ENCODE results near the gene CSNK2B. TPM values are rescaled to one million over a fixed set of nuclear protein-coding genes. Genes with fewer than 3 reads are reported as not detected.

The CSNK2B gene
- total RNA-seq, 2 experiments from 2014 or later = 230 to 245 TPM

DNA sequence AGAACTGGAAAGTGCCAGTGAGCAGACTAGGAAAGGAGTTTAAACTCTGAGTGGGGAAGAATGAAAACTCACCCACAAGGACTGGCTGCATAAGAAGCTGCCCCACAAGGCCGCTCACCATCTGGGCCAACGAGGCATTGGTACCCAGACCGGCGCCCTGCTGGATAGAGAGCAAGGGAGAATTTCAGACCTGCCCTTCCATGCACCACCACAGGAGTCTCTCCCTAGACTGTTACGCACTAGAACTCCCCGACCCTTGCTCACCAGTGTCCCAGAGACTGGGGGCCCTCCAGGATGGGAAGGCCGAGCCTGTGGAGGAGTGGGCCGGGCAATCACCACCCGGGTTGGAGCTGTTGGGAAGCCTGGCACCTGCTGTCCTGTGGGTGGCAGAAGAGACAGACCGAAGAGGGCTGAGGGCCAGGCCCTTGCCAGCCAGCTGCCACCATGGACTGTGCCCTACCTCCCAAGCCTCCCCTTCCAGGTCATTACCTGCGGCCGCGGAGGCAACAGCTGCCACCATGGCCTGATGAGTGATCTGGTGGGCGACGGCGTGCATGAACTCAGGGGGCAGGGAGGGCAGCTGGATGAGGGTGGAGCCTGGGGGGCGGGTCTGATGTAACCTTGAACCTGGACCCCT lies 21.9 kb upstream of the CSNK2B start:
- no peak overlapping the region for H3K4me2 ChIP-seq (ENCODE audit: low read length)
- no TSS peak for BruUV-seq (replicated peaks)
- intact Hi-C loops (cut with micrococcal nuclease; ENCODE audit: unreplicated experiment) = no loop called here
- CTCF ChIA-PET (ENCODE audit: unreplicated experiment) = no interaction called here
- no peaks in the 10 kb centered on the region for H3K4me1 ChIP-seq (ENCODE audit: insufficient read depth, low read length, poor library complexity, severe bottlenecking)
- no peaks in the 10 kb centered on the region for H4K20me1 ChIP-seq (ENCODE audit: insufficient read depth, low read length)
- no peaks in the 10 kb centered on the region for H3K79me2 ChIP-seq (ENCODE audit: insufficient read depth, low read depth, low read length)
- H3K9me3 ChIP-seq (ENCODE audit: low read length) = no peaks in the 10 kb centered on the region
- H3K9me2 ChIP-seq (ENCODE audit: insufficient read depth, low read length) = no peaks in the 10 kb centered on the region
- TF ChIP-seq EZH2phosphoT487 (IDR thresholded peaks at IDR 0.05; ENCODE audit: borderline replicate concordance, low read depth, low read length) = no peak
- TF ChIP-seq, protein P1, sequence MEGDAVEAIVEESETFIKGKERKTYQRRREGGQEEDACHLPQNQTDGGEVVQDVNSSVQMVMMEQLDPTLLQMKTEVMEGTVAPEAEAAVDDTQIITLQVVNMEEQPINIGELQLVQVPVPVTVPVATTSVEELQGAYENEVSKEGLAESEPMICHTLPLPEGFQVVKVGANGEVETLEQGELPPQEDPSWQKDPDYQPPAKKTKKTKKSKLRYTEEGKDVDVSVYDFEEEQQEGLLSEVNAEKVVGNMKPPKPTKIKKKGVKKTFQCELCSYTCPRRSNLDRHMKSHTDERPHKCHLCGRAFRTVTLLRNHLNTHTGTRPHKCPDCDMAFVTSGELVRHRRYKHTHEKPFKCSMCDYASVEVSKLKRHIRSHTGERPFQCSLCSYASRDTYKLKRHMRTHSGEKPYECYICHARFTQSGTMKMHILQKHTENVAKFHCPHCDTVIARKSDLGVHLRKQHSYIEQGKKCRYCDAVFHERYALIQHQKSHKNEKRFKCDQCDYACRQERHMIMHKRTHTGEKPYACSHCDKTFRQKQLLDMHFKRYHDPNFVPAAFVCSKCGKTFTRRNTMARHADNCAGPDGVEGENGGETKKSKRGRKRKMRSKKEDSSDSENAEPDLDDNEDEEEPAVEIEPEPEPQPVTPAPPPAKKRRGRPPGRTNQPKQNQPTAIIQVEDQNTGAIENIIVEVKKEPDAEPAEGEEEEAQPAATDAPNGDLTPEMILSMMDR (conservative IDR thresholded peaks at IDR 0.05; ENCODE audit: low read length) = no peak
- POLR2A ChIA-PET = interaction anchor here (1.1 to 1.2 kb wide), 2 partner anchors 17 to 64 kb away, joined by 3 to 4 read pairs; no protein-coding TSS in a partner anchor
- H2AFZ ChIP-seq (ENCODE audit: low read length) = no peak overlapping the region
- H3K36me3 ChIP-seq (ENCODE audit: insufficient read depth, low read length) = peaks cover 94% of the 10 kb centered on the region
- no peak for DNase-seq (ENCODE audit: low spot score)
- no peak overlapping the region for H3K27ac ChIP-seq (ENCODE audit: low read depth, low read length, poor library complexity, severe bottlenecking)
- H3K4me3 ChIP-seq (ENCODE audit: low read depth, low read length, poor library complexity, severe bottlenecking) = no peak overlapping the region

- Histone ChIP-seq H3K9me2 (ENCODE audit: insufficient read depth, low read length) (no peaks in the 10 kb centered on the region), H3K9me3 (ENCODE audit: low read length) (no peaks in the 10 kb centered on the region), H3K36me3 (ENCODE audit: insufficient read depth, low read length) (peaks cover 93% of the 10 kb centered on the region), H4K20me1 (ENCODE audit: insufficient read depth, low read length) (no peaks in the 10 kb centered on the region), H3K4me1 (ENCODE audit: insufficient read depth, low read length, poor library complexity, severe bottlenecking) (no peaks in the 10 kb centered on the region), H3K79me2 (ENCODE audit: insufficient read depth, low read depth, low read length) (peaks cover 10% of the 10 kb centered on the region), H3K4me2 (ENCODE audit: low read length) (no peak overlapping the region), H3K27ac (ENCODE audit: low read depth, low read length, poor library complexity, severe bottlenecking) (no peak overlapping the region), H3K4me3 (ENCODE audit: low read depth, low read length, poor library complexity, severe bottlenecking) (no peak overlapping the region), H2AFZ (ENCODE audit: low read length) (no peak overlapping the region)
- ChIA-PET CTCF (ENCODE audit: unreplicated experiment) (no interaction called here), POLR2A (no interaction called here)
- no TSS peak for BruUV-seq (replicated peaks)
- no peak for DNase-seq (ENCODE audit: low spot score)
- no peak for TF ChIP-seq EZH2phosphoT487 (IDR thresholded peaks at IDR 0.05; ENCODE audit: borderline replicate concordance, low read depth, low read length)
- TF ChIP-seq, protein P1 (conservative IDR thresholded peaks at IDR 0.05; ENCODE audit: low read length) = no peak
- intact Hi-C loops (cut with micrococcal nuclease; ENCODE audit: unreplicated experiment) = no loop called here
Observed at GRCh38 chr6:31645325-31645724, 20.6 kb upstream of the CSNK2B start.

GRCh38 chr6:31651602-31652191 lies 14.2 kb upstream of the CSNK2B start:
- peaks cover 16% of the 10 kb centered on the region for H3K4me1 ChIP-seq (ENCODE audit: insufficient read depth, low read length, poor library complexity, severe bottlenecking)
- ChIA-PET CTCF (ENCODE audit: unreplicated experiment) (no interaction called here), POLR2A (interaction anchor here (0.6 to 4.0 kb wide), 12 partner anchors 10 to 1675 kb away, joined by 3 to 19 read pairs (median 4); partner anchors contain the start of genes C6orf47, DDX39B and PRRC2A)
- DNase-seq (ENCODE audit: low spot score) = no peak
- no peaks in the 10 kb centered on the region for H3K9me2 ChIP-seq (ENCODE audit: insufficient read depth, low read length)
- H3K9me3 ChIP-seq (ENCODE audit: low read length) = no peaks in the 10 kb centered on the region
- H2AFZ ChIP-seq (ENCODE audit: low read length) = no peak overlapping the region
- peaks cover 32% of the 10 kb centered on the region for H3K79me2 ChIP-seq (ENCODE audit: insufficient read depth, low read depth, low read length)
- 0 out of 2 replicates have a peak, but pooled peaks cover 4% of the 10 kb centered on the region for H4K20me1 ChIP-seq (ENCODE audit: insufficient read depth, low read length)
- H3K36me3 ChIP-seq (ENCODE audit: insufficient read depth, low read length) = peaks cover 43% of the 10 kb centered on the region
- H3K4me3 ChIP-seq (ENCODE audit: low read depth, low read length, poor library complexity, severe bottlenecking) = peak overlapping the region; percentile 76
- peak overlapping the region; percentile 78 for H3K4me2 ChIP-seq (ENCODE audit: low read length)
- intact Hi-C loops (cut with micrococcal nuclease; ENCODE audit: unreplicated experiment) = loop anchor here (1.0 kb wide), 4 partner anchors 14 to 109 kb away; partner anchors contain the start of genes ATP6V1G2, DDX39B and PRRC2A
- H3K27ac ChIP-seq (ENCODE audit: low read depth, low read length, poor library complexity, severe bottlenecking) = peak overlapping the region; percentile 75
- no peak for TF ChIP-seq EZH2phosphoT487 (IDR thresholded peaks at IDR 0.05; ENCODE audit: borderline replicate concordance, low read depth, low read length)
- TF ChIP-seq, protein P1 (conservative IDR thresholded peaks at IDR 0.05; ENCODE audit: low read length) = no peak
- no TSS peak for BruUV-seq (replicated peaks)
